Stimulated activated CD8-positive, alpha-beta memory T cell treated with anti-CD3 and anti-CD28 coated beads, Interleukin-7, amount 100 ng/mL, for 1 hour (primary cell): Measurements from ENCODE around the gene CDK2AP2.
"Not testable (repeated sequence)": the region's sequence is repeated elsewhere in the genome, so short reads cannot be mapped to it uniquely, and the experiment has no call there.

ENCODE experiments used
- DNase-seq, 2 donors: peaks; one replicate each; pipeline ENCODE4 v3.0.0-alpha.2; 2020; ENCODE audit warnings: low read depth in 2 of 2

The CDK2AP2 gene, protein sequence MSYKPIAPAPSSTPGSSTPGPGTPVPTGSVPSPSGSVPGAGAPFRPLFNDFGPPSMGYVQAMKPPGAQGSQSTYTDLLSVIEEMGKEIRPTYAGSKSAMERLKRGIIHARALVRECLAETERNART

GRCh38 chr11:67507864-67508485 lies at the start of gene CDK2AP2:
TSS of gene CDK2AP2 (minus strand) at chr11:67508162. CDS start at chr11:67508082, 80 bp downstream.
- peak; percentile 92 to 96 for DNase-seq

GRCh38 chr11:67556244-67556643 lies 48.3 kb upstream of the CDK2AP2 start:
- no peak for DNase-seq

DNA sequence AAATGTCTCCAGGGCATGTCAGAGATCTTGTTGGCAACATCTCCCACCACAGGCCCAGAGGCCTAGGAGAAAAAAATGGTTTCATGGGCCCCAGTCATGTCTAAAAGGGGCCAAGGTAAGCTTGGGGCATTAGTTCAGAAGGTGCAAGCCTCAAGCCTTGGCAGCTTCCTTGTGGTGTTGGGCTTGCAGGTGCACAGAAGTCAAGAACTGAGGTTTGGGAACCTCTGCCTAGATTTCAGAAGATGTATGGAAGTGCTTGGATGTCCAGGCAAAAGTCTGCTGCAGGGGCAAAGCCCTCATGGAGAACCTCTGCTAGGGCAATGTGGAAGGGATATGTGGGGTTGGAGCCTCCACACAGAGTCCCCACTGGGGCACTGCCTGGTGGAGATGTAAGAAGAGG lies 43.7 kb upstream of the CDK2AP2 start:
- DNase-seq, result not testable (repeated sequence)

DNA sequence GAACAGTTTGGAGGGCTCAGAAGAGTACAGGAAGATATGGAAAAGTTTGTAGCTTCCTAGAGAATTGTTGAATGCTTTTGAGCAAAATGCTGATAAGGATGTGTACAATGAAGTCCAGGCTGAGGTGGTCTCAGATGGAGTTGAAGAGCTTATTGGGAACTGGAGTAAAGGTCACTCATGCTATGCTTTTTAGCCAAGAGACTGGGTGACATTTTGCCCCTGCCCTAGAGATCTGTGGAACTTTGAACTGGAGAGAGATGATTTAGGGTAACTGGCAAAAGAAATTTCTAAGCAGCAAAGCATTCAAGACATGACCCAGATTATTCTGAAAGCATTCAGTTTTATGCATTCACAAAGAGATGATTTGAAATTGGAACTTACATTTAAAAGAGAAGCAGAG lies 43.2 kb upstream of the CDK2AP2 start:
- no peak for DNase-seq

DNA sequence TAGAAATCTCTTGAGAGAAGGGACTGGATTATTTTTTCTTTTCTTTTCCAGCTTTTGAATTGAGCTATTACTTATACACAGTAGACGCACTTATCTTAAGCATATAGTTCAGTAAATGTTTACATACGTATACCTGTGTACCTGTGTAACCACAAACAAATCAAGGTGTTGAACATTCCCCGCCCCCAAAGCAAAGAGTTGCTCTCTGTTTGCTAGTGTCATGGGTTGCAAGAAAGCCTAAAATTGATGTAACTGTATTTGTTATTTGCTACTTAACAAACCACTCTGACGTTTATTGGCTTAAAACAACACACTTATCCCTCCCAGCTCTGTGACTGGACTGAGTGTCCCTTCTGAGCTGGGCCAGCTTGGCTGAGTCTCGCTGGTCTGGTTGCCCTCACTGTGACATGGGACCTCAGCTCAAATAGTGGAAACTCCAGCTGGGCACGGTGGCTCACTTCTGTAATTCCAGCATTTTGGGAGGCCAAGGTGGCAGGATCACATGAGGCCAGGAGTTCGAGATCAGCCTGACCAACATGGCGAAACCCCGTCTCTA lies 40.7 kb upstream of the CDK2AP2 start:
- no peak for DNase-seq

DNA sequence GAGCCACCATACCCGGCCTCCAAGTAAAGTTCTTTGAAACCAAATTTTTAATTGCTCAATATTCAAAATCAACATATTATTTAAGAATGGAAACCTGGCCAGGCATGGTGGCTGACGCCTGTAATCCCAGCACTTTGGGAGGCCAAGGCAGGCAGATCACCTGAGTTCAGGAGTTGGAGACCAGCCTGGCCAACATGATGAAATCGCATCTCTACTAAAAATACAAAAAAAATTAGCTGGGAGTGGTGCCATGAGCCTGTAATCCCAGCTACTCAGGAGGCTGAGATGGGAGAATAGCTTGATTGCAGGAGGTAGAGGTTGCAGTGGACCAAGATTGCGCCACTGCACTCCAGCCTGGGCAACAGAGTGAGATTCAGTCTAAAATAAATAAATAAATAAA lies 40.1 kb upstream of the CDK2AP2 start:
- DNase-seq, result not testable (repeated sequence)

- DNase-seq, result no peak
These were observed 37.3 kb upstream of the CDK2AP2 start for GRCh38 chr11:67545280-67545679.

DNA sequence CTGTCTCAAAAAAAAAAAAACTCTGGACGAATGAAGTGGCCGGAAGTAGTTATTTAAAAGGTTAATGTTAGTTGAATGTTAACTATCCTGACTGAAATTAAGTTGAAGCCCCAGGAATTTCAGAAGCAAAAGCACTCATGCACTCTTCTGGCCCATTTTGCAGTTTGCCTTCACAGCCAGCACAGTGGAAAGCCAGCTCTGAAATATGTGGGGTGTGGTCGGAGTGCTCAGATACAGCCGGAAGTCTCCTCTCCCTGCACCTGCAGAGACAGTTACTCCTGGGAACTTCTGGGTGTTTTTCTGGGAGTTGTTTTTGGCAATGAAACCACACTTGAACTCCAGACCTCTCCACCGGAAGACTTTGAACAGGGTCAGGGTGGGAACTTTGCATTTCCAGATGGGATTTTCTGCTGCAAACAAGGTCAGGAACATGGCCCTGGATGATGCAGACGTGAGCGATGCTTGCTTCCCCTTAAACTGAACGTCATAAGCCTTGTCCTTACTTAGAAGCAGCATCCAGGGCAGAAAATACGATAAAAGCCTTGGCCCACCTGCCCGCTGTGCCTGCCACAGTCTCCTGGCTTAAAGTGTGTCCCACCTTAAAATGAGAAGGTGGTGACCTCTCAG lies 36.8 kb upstream of the CDK2AP2 start:
- no peak for DNase-seq

GRCh38 chr11:67543585-67543984 lies 35.6 kb upstream of the CDK2AP2 start:
- DNase-seq, result no peak

GRCh38 chr11:67542971-67543370 lies 35.0 kb upstream of the CDK2AP2 start:
- DNase-seq, result no peak

GRCh38 chr11:67542169-67542568 lies 34.2 kb upstream of the CDK2AP2 start:
- DNase-seq, result no peak

DNA sequence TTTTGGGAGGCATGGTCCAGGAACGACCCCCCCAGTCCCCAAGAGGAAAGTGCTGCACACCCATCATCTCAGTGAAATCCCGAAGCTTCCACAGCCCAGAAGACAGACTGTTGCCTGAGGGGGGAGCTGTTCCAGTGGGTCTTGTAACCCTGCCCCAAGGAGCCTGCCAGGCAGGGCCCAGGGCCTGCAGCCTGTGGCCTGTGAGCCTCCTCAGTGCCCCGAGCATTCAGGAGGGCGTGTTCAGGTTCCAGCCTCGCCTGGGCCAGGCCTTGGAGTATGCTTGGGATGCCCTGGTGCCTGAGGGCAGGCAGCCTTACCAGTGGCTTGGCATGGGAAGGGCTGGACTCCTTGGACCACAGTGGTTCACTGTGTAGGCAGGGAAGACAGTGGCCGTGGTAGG lies 33.2 kb upstream of the CDK2AP2 start:
- DNase-seq, result no peak

DNA sequence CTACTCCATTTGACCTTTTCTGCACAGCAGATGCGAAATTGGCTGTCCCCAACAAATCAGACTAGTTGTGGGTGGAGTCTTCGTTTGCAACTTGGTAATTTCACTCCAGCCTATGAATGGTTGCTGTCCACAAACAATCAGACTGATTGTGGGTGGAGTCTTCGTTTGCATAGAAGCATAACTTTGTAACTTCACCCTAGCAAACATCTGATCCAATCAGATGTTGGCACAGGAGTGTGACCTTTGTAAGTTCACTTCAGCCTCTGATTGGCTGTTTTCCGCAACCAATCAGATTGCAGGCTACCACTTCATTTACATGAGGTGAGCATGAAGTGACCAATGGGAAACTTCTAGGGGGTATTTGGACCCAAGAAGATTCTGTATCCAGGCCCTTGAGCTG lies 31.6 kb upstream of the CDK2AP2 start:
- DNase-seq, result no peak

DNA sequence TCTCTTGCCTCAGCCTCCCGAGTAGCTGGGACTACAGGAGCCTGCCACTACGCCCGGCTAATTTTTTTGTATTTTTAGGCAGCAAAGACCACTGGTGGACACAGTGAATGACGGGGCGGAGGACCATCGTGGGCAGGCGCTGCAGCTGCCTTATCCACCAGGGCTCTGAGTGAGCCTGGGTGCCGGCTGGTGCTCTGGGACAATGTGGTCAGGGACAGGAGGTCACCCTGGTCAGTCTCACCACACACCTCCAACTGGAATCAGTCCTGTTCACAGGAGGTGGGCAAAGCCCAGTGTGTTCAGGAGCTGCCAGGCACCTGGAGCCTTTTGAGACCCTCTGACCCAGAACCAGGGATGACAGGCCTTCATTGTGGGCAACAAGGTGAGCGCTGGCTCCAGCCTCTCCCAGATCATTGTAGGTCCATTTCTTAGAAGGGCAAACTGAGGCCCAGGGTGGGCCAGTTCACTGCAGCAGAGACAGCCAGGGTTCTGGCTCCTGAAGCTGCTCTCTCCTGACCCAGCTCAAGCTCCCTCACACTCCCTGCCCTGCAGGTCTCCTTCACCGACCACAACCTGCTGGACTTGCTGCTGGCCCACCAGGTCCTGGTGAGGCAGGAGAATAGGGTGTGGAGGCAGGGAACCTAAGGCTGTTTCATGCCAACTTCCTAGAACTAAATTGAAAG lies 31.0 kb upstream of the CDK2AP2 start:
- DNase-seq, result no peak

DNA sequence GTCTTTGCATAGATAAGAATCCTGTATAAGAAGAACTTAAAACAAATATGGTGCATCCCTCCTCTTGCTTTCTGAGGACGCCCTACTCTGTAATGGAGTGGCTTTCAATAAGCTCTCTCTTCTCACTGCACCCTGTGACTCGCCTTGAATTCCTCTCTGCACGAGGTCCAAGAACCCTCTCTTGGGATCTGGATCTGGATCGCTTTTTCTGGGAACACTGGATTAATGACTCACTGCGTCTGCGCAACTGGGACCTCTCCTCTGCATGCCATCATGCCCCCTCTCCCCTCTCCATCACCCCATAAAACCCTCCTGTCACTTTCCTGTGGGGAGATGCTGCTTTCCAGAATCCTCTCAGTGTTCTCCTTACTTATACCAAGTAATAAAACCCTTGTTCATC lies 30.3 kb upstream of the CDK2AP2 start:
- no peak for DNase-seq

GRCh38 chr11:67535561-67535960 lies 27.6 kb upstream of the CDK2AP2 start:
- DNase-seq, result no peak

DNA sequence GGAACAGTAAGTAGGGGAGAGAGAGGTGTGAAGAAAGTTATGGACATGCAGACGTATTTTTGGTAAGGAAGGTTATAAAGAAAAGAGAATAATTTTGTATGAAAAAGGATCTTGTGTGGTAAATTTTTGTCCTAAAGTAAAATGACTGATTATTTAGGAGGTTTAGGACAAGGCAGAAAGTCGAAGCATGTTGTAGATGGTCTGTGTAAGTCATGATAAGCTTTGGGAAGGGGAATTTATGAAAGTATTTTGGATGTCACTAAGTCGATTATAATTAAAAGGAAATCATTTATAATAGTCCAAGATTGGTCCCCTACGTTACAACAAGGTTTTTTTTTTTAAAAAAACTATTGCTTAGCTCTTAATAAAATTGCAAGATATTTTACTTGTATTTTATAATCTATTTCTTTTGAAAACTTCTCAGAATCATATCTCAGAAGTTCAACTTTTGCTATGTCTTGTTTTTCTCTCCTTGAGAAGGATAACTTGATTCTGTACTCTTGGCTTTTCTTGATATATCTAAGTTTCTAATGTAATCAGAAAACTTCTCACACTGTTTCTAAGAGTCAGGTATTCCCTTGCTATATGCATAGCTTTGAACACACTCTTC lies 26.2 kb upstream of the CDK2AP2 start:
- no peak for DNase-seq

DNA sequence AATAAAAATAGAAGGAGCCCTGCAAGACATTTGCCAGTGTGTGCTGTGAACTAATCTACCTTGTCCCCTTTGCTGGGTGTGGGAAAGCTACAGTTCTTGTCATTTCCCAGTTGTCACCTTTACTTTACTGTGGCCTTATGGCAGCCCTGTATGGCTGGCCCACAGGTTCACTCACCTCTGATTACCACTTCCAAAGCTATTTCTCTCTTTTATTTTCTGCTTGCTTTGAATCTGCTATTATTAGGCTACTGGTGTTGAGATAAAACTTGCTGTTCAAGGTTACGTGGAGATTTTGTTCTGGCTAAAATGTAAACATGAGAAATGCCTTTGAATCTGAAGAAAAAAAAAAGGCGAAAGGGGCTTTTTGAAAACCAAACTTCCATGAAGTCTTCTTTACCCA lies 24.9 kb upstream of the CDK2AP2 start:
- DNase-seq, result no peak

- DNase-seq, result no peak
These were observed 22.3 kb upstream of the CDK2AP2 start for GRCh38 chr11:67530282-67530592.

- no peak for DNase-seq
These were observed 20.4 kb upstream of the CDK2AP2 start for GRCh38 chr11:67528376-67528775.

DNA sequence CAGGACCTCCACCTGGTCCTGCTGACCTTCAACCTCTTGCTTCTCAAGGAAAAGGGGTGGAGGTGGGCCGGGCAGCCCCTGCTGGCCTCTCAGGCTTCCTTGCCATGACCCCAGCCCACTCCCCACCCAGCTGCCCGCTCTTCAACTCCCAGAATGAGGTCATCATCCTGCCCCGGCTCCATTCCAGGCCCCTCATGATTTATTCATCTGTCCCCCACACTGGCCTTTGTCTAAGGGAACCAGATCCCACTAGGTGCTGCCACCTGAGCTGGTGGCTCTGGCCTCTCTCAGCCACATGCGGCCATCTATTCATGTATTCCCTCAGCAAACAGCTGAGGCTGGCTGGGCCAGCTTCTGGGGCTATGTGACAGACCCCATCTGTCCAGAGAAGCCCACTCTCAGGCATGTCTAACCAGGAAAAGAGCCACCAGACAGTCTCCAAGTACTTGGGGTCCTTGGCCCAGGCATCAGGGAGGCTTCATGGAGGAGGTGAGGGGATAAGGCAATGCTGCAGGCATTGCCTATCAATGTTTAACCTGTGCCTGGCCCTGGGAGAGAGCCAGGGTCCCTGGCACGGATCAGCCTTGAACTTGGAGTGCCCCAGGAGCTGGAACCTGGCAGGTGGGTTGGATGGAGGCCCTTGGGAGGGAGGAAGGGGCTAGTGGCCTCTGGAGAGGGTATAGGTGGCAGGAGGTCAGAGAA lies 17.5 kb upstream of the CDK2AP2 start:
- DNase-seq, result no peak

- DNase-seq, result no peak
These were observed 16.5 kb upstream of the CDK2AP2 start for GRCh38 chr11:67524480-67524808.
